ENCODE measurements around the gene COL13A1. TPM values are rescaled to one million over a fixed set of nuclear protein-coding genes. Genes with fewer than 3 reads are reported as not detected.
A peak's percentile ranks its signal among the peaks of the same experiment; 100 is the strongest.

The COL13A1 gene
- total RNA-seq, 1 experiment from 2014 or later, result 17.1 TPM

DNA sequence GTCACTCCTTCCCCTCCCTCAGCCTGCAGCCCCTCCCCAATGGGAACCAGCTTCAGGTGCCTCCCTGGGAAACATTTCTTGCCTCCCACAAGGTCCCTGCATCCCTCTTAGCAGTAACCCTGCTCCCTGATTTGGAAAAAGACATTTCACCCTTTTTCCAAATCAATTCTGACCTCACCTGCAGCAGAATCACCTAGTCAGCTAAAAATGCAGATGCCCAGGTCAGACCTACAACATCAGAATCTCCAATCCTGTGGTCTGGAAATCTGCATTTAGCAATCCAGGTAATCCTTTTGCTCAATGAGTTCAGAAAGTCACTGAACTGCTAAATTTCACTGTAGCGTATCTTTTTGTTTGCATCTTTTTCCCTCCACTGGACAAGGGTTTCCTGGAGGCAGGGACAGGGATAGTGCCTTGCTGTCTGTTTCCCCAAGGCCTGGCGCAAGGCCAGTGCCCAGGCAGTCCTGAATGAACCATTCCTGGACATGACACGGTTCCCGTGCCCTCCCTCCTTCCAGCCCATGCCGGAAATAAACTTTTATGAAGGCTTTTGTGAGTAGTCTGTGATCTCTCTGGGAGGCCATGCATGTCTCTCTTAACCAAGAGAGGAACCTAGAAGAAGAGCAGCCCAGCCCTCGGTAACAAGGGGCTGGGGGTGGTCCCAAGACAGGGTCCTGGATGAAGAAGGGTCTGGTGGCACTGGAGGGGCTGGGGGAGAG is 44.0 kb downstream of the COL13A1 start:
- DNase-seq (ENCODE audit: low read depth), result peak; percentile 86

DNA sequence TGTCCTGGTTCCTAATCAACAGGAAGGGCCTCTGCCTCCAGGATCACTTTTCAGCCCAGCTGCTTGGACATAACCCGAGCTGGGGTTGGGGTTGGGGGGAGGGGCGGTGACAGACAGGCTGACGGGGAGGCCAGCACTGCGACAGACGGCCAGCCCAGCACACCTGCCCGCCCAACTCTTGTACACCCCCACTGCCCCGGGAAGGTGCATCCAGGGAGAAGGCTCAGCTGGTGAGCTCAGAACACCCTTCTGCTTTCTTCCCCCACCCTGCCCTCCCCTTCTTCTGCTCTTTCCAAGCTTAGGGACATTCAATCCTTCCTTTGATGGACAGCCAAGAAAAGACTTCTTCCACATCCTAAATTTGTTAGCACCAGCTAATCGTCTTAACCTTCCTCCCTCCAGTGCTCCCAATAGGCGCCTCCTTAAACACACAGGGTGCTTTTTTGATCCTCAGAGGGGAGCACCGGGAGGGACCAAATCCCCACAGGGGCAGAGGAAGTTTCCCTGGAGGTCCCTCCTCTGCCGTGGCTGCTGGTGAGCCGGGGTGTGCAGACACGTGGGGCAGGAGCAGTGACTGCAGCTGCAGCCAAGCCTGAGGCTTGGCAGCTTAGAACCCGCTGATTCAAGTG is 44.7 kb downstream of the COL13A1 start:
- no peak for DNase-seq (ENCODE audit: low read depth)

DNA sequence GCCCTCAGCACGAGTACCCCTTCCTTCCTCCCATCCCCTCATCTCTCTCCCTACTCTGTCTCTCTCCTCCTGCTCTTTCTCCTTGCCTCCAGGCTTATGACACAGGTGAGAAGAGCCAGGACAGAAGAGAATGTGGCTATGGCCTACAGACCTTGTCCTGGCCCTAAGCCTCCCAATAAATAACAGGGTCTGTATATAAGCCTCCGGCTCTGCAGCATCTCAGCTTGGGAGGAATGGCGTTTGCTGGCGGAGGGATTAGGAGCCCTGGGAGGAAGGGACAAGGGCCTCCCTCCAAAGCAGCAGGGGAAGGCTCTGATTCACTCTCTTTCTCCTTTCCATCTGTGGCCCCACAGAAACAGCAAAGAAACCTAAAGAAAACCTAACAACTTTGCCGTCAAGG is 45.8 kb downstream of the COL13A1 start:
- no peak for DNase-seq (ENCODE audit: low read depth)

DNA sequence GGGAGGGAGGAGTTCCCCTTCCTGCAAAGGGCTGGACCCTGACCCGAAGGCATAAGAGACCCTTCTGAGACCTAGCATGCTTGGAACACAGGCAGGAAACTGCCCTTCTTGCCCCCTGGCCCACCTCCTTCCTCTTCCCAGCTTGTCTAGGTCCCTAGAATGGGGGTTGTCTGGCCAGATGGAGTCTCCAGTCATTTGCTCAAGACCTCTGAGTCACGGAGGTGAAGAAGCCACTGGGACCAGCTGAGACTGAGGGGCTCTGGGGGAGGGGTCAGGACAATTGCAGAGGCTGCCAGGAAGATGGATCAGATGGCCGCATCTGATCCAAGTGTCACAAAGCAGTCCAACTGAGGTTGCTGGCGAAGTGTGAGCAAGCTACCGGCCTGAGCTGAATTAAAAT is 46.2 kb downstream of the COL13A1 start:
- DNase-seq (ENCODE audit: low read depth), result peak; percentile 69

DNA sequence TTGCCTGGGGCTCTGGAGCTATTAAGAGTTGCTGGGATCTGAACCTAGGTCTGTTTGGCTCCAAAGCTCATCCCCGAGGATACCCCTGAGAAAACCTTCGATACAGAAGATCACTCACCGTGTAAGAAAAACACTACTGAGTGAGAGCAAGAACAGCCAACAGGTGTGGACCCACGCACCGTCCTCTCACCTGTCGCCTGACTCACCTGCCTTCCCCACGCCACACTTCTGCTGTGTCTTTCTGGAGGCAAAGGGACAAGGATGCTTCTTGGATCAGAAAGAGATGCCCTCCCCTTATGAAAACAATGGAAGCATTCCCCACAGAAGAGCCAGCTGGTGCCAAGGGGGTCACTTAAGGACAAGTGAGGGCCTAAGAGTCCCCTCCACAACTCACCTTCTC is 46.7 kb downstream of the COL13A1 start:
- DNase-seq (ENCODE audit: low read depth), result no peak

DNA sequence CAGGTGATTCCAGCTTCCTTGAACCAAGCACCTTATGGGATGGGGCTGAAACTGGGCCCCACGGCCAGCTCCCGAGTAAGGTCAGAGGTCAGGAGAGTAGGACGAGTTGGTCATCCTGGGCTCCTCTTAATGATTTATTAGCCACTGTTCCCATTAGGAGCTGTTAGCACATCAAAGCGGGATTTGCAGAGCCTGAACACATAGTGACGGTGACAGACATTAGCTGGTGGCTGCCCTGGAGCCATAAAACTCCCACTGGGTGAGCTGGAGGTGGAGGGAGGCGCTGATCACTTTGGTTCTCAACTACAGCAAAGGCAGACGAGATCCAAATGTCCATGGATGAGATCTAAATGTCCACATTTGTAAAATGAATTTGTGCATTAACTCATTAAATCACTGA is 48.1 kb downstream of the COL13A1 start:
- no peak for DNase-seq (ENCODE audit: low read depth)

DNA sequence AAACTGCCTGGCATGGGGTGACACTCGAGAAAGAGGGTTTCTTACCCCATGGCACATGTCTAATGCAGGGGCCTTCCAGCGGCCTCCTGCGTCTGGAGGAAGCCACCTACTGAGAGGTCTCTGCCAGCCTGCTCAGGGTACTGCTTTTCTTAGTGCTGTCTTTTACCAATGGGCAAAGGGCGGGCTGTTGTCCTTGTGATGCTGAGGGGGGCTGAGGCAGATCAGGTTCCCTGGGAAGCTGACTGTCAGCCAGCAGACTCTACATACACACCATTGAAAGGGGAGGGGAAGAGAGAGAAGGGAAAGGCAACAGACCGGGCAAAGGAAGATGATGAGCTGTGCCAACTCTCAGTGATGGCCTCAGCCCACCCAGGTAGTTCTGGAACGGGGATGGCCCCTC is 48.7 kb downstream of the COL13A1 start:
- no peak for DNase-seq (ENCODE audit: low read depth)

DNA sequence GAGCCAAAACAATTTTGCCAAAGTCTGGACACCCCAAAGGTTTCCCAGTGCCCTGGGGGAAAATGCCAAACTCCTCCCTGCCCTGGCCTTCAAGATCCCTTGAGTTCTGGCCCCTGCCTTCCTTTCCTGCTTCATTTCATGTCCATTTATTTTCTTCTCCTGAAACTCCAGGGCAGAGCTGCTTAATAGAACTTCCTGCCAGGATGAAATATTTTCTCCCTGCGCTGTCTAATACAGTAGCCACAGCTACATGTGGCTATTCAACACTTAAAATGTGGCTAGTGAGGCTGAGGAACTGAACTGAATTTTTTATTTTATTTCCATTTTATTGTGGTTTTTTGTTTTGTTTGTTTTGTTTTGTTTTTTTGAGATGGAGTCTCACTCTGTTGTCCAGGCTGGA is 49.6 kb downstream of the COL13A1 start:
- DNase-seq (ENCODE audit: low read depth), result no peak

DNA sequence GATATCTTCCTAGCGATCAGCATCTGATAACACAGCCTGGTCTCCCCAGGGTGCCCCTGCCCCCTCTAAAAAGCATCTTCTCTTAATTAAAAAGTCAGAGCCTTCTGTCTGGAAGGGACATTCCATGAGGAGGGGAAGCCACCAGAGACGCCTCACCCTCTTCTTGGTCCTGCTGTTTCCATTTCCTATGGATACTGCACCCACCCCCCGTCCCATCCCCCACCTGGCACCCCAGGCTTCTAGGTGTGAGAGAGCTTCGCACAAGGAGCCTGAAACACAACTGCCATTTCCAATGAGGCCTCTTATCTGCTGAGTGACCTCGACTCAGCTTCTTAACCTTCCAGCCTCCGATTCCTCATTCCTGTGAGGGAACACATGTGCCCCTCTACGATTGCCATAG is 51.4 kb downstream of the COL13A1 start:
- no peak for DNase-seq (ENCODE audit: low read depth)

DNA sequence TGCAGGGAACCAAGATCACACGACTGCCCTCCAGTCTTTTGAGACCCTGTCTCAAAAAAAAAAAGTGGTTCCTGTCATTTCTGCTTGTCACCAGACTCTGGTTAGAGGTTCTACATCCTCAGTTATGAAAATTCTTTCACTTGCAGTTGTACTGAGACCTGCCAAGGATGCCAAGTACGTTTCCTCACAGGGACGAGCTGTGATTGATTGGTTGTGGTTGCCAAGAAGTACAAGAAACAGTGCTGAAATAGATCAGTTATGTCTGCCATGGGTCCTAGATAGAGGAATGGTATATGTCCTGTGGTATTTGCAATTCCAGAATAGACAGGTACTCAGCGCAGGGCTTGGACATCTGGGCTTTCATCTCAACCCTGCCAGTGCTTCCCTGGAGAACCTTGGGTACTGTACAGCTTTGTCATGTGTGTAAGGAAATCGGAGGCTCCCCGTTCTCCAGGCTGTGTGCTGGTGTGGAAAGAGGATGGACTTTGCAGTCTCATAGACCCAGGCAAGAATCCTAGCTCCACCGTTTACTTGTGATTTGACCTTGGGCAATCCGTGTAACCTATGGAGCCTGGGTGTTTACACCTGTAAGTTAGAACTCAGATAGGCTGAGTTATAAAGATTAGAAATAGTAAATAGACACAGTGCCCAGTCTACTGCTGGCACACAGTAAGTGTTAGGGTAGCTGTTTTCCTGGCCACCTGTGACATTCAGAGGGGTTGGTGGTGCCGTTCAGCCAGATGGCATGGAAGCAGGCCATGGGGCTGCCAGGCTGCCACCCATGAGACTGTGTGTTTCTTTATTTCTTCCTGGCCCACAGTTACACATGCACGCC is 53.0 kb downstream of the COL13A1 start:
- no peak for DNase-seq (ENCODE audit: low read depth)

DNA sequence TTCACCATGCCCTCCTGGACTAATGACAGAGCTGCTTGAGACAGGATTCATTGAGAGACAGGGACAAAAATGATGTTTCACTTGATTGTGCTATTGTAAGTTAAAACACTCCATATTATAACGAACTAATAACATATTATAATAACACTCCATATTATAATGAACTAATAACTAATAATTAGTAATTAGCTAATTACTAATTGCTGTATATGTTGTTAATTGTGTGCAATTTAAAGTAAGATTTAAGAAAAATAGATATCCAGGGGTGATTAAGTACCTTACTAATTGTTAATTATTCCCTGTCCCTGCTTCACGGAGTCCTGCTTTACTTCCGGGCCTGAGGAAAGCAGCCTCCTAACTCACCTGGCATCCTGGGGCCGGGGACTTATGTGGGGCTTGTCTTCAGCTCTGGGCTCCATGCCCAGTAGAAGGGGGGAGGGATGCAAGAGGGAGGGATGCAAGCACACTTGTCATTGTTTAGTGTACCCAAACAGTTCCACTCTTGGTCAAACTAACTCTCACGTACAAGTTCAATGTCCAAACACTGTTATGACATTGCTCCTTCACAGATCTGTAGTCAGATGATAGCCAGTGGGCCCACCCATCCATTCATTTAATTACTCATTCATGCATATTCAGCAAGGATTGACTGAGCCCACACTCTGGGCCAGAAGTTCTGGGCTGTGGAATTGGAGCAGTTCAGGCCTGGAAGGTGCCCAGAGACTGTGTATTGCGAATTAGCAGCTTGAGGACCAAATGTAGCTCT is 53.8 kb downstream of the COL13A1 start:
- no peak for DNase-seq (ENCODE audit: low read depth)

DNA sequence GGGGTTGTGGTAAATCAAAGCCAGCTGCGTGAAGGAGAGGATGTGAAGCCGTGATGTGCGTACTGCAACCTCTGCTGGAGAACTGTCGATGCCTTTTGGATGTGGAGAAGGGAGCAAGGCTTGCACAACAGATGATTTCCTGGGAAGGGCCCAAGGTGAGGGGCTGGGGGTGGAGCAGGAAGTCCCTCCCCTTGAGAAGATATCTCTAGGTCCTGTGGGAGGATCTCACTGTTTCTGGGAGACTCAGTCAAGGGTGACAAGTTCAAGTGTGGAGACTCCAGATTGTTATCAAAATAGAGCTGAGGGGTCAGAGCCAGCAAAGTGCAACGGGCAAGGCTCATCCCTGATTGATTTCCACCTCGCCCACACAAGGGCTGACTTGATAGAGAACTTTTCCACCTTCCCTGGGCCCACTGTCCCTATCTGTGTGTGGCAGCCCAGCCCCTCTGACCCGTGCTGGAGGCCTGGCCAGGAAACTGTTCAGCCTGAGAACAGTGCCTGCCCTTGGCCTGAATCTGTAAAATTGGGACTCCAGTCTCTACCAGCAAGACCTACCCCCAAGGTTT is 55.0 kb downstream of the COL13A1 start:
- no peak for DNase-seq (ENCODE audit: low read depth)

DNA sequence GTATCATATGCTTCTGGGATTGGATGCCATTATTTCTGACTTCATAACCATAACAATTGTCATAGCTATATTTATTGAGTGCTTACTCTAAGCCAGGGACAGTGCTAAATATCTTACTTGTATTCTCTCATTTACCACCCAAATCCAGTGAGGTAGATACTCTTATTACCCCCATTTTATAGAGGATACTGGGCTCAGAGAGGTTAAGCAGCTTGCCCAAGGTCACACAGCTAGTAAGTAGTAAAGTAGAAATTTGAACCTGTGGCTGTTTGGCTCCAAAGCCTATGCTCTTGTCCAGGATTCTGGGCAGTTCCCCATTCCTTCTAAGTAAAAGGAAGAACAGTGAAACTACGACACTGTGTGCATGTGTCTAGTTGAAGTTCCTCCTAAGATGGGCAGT is 56.5 kb downstream of the COL13A1 start:
- no peak for DNase-seq (ENCODE audit: low read depth)

DNA sequence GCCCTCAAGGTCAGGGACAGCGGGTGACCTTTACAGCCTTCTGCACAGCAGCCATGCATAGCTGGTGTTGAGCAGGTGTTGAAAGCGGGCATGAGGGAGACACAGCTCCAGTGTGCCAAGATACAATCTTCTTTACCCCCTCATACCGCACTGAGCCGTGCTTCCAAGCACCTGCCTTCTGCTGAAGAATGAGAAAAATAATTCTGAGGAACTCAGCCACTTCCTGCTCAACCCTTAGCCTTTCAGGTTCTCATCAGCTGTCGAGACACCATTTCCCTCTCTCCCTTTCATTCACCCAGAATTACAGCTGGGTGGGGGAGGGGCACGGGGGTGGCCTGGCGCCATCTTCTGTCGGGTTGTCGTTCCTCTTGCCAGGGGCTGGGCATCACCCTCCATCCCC is 58.6 kb downstream of the COL13A1 start:
- DNase-seq (ENCODE audit: low read depth), result no peak

DNA sequence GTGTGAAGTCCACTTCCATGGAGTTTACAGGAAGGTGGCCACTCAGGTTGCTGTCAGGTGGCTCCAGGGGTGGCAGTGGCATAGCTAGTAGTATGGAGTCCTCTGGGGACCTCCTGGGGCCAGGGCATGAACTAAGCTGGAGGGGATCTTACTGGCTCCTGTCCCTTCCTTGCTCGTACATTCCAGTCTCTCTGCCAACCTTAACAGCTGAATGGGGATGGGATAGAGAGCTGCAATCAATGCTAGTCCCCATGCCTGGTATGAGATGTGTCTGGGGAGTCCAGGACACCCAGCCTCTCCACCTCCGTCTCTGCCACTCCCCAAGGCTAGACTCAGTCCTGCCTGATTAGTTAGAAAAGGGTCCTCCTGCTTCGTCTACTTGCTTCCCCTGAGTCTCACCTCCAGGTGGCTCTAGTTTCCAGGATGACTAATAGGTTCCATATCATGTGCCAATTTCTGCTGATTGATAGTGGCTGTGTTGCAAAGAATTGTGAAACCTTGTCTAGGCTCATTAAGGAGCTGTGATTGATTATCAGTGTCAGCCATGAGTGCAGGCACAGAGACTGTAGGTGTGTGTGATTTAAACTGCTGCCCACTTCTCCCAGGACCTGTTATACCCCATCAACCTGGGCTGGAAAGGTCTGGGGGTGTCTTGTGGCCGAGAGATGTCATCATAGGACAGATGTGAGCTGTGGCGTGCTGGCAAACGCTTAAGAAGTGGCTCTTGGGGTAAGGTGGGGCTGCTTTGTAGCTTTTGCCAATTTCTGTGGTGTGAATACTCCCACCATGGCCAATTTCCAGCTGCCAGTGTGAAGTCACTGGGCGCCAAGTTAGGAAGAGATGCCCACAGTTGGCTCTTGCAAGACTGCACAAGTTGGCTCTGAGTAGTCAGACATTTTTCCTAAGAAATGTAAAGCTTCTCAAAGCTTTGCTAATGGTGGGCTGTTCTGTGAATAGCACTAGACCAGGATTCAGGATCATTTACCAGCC is 59.8 kb downstream of the COL13A1 start:
- peak; percentile 84 for DNase-seq (ENCODE audit: low read depth)

DNA sequence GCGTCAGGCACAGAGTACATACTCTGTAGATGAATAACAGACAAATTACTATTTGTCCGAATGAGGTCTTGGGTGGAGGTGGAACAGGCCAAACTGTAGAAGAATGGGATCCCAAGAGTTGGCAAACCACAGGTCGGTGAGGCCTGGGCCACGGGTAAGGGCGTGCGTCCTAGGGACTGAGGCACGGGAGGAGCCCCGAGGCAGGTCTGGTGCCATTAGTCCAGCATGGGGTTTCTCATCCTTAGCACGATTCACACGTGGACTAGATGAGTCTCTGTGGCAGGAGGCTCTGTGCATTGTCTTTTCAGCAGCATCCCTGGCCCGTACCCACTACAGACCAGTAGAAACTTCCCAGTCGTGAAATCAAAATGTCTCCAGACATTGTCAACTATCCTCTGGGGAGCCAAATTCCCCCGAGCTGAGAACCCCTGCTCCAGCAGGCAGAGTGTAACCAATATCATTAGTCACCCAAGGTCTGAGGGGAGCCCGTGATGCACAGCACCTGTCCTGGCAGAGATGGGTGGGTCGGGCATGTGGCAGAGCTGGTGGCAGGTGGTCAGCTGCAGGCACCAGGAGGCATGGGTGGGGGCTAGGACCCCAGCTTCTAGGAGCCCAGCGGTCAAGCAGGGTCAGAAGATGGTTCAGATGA is 61.3 kb downstream of the COL13A1 start:
- DNase-seq (ENCODE audit: low read depth), result no peak

DNA sequence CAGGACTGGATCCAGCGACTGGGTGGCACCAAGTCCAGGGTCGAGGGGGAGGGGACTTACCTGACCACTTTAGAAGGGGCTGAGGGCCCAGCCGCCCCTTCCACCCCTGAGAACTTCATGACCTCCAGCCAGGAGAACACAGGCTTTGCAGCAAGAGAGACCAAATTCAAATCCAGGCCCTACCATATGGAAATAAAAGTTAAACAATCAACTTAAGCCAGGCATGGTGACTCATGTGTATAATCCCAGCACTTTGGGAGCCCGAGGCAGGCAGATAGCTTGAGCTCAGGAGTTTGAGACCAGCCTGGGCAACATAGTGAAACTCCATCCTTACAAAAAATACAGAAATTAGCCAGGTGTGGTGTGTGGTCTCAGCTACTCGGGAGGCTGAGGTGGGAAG is 61.9 kb downstream of the COL13A1 start:
- DNase-seq (ENCODE audit: low read depth), result peak; percentile 62

DNA sequence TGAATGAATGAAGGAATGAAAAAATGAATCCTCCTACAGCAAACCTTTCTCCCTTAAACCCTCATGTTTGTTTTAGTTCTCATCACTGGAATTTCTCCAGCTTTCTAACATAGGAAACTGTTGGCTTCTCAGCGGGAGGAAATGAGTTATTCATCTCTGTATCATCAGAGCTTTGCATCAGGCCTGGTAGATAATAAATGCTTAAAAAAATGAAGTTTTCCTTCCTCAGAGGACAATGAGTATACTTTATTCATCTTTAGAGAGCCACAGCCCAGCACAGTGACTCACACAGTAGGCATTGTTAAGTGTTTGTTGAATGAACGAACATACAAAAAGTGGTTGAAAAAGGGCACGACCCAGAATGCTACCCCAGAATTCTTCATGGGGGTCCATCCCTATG is 62.6 kb downstream of the COL13A1 start:
- peak; percentile 86 for DNase-seq (ENCODE audit: low read depth)

DNA sequence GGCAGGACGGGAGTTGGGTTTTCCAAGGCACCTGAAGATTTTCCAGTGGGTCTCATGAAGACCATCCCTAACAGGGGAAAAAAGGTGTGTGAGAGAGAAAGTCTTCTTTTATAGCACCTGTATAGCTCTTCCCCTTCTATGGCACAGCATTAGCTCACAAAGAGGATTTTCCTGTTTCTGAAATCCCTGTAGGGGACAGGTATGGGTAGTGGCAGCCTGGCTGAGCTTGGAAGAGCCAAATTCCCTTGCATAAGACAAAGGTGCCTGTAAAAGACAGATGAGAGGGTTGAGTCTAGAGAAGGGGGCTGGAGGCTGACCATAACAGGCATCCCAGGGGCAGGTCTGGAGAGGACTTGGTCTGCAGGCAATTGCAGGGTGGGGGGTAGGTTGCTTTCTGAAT is 63.7 kb downstream of the COL13A1 start:
- DNase-seq (ENCODE audit: low read depth), result no peak

DNA sequence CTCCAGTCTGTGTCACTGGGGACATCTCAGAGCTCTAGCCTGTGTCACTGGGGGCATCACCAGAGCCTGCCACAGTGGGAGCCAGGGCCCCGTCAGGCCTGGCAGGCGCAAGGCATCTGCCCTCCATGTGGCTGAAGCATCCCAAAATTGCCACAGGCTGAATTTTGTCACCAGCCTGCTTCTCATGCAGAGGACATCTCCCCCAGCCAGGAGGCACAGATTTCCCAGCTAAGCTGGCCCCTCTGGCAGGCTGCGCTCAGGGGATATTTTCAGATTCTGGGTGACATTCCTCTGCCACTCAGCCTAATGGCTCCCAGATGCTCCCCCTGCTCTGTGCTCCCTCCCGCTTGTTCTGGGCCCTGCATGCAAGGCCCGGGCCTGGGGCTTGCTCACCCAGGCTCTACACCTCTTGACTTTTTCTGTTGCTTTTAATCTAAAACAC is 64.6 kb downstream of the COL13A1 start:
- peak; percentile 78 for DNase-seq (ENCODE audit: low read depth)
